Measurements from ENCODE around the gene SH3PXD2B.
A peak's percentile ranks its signal among the peaks of the same experiment; 100 is the strongest.

Gene SH3PXD2B

DNA sequence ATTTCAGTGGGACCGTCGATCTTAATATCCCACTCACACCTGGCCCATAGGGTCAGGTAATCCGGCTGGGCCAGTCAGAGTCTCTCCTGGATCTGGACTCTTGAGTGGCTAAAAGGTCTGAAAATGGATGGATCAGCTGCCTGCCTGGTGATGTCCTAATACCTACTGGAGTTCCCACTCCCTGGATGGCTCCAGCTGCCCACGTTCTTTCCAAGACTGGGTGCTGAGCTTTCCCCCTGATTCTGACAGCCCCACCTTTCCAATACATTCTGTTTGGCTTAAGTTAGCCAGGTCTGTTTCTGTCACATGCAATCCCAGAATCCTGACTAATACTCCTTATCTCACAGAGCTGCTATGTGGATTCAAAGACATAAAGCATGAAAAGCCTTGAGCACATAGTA, 10.2 kb downstream of the SH3PXD2B start:
- no peak for DNase-seq (ENCODE audit: low read depth)
- no peak overlapping the region for H3K4me3 ChIP-seq (ENCODE audit: low read depth, low read length)
- TF ChIP-seq, protein P1, sequence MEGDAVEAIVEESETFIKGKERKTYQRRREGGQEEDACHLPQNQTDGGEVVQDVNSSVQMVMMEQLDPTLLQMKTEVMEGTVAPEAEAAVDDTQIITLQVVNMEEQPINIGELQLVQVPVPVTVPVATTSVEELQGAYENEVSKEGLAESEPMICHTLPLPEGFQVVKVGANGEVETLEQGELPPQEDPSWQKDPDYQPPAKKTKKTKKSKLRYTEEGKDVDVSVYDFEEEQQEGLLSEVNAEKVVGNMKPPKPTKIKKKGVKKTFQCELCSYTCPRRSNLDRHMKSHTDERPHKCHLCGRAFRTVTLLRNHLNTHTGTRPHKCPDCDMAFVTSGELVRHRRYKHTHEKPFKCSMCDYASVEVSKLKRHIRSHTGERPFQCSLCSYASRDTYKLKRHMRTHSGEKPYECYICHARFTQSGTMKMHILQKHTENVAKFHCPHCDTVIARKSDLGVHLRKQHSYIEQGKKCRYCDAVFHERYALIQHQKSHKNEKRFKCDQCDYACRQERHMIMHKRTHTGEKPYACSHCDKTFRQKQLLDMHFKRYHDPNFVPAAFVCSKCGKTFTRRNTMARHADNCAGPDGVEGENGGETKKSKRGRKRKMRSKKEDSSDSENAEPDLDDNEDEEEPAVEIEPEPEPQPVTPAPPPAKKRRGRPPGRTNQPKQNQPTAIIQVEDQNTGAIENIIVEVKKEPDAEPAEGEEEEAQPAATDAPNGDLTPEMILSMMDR (IDR thresholded peaks at IDR 0.05; ENCODE audit: control insufficient read depth, extremely low read depth, insufficient read depth): no peak

DNA sequence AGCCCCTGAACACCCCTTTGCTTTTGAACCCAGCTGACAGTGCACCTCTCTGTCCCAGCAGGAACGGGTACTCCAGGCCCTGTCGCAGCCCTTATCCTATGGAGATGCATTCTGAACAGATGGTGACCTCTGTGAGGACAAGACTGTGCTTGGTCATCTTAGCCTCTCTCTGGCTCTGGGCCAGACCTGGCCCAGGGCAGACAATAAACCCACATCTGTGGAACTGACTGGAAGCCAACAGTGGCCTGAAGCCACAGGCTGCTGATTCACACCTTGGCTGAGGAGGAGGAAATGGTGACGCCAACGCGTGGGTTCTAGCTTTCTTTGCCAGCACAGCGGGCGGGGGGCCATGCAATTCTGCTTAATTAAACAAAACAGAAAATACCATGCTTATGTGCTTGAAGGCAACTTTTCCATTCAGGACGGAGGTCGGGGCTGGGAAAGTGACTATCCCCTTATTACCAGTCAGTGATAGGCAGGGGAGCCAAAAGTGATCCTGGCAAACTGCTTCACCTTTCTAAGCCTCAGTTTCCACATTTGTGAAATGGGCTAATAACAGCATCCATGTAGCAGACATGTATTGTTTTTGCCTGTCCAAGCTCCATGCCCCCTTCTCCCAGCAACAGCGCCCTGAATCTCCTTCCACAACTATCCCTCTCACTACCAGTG, 10.8 kb downstream of the SH3PXD2B start:
- DNase-seq (ENCODE audit: low read depth): peak; percentile 86
- H3K4me3 ChIP-seq (ENCODE audit: low read depth, low read length): no peak overlapping the region

DNA sequence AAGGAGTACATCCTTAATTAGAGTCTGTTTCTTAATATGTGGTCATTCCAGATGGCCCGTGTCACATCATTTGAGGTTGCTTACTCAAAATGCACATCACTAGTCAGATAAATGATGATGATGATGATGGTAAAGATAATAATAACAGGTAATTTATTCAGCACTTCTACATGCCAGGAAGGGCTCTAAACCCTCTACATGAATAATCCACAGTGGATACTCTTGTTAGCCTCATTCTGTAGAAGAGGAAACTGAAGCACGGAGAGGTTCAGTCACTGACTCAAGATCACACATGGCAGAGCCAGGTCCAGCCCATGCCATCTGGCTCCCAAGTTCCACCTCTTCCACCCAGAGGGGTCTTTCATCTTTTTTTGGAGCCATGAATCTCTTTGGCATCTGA, 11.7 kb downstream of the SH3PXD2B start:
- H3K4me3 ChIP-seq (ENCODE audit: low read depth, low read length): no peak overlapping the region
- TF ChIP-seq, protein P1 (IDR thresholded peaks at IDR 0.05; ENCODE audit: control insufficient read depth, extremely low read depth, insufficient read depth): no peak
- DNase-seq (ENCODE audit: low read depth): no peak

More for the DNA sequence above, 10.8 kb downstream of the SH3PXD2B start:
- TF ChIP-seq, protein P1 (IDR thresholded peaks at IDR 0.05; ENCODE audit: control insufficient read depth, extremely low read depth, insufficient read depth): no peak

DNA sequence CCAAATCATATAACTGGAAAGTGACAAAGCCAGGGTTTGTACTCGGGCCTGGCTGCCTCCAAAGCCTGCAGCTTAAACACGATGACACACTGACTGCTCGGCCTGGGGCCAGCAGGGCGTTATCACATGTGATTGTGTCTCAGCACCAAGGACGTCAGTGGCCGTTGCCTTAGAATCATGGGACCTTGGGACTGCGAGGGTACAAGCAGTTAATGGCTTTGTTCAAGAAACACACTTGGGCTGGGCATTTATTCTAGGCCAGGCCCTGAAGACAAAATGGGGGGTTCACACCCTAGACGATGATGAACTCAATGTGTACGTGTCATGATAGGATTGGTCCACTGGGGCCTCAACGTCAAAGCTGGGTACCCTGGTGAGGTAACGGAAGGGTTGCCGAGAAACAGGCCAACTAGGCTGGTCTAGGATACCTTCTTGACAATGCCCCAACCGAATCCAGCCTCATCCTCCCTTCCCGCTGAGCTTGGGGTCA, 13.0 kb downstream of the SH3PXD2B start:
- DNase-seq (ENCODE audit: low read depth): no peak
- TF ChIP-seq, protein P1 (IDR thresholded peaks at IDR 0.05; ENCODE audit: control insufficient read depth, extremely low read depth, insufficient read depth): no peak
- H3K4me3 ChIP-seq (ENCODE audit: low read depth, low read length): no peak overlapping the region

DNA sequence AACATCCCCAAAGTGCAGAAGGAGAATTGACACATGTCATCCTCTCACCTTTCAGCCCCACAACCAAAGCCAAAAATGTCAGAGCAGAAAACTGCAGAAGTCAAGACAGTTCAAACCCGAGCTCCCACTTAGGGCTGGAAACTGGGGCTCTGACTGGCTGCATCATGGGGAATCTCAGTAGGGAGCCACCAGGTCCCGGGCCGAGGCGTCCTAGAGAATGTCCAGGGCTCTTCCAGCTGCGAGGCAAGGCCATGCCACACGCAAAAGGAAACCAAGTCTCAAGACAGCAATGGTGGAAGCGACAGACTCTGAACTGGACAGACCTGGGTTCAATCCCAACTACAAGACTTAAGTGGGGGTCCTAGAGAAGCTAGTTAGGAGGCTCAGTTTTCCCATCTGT, 13.8 kb downstream of the SH3PXD2B start:
- no peak overlapping the region for H3K4me3 ChIP-seq (ENCODE audit: low read depth, low read length)
- TF ChIP-seq, protein P1 (IDR thresholded peaks at IDR 0.05; ENCODE audit: control insufficient read depth, extremely low read depth, insufficient read depth): no peak
- no peak for DNase-seq (ENCODE audit: low read depth)

DNA sequence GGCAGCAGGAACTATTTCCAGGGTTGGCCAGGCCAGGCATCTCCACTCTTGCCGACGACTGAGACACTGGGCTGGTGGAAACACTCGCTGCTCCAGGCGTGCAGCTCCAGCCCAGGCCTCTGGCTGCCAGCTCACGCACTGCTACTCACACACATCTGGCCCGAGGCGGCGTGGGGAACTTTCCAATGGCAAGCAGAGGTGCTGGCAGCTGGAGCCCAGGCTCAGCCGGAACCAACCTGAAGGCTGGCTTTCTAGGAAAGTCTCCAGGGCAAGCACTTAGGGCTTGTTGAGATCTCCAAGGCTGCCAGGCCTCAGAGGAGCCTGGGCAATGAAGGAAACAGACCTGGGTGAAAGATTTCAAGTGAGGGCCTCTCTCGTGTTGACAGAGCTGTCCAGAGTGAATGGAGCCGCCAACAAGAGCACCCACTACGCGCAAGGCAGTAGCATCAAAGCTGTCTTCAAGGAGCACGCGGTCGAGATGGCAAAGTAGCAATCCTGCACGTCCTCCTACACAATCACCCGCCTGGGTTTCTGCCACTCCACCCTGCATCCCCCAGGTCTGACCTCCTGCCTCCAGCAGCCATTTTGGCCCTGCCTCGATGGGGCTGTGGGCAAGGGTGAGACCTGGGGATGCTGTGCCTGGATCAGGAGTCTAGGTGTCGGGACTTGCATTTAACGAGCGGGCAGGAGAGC, 14.4 kb downstream of the SH3PXD2B start:
- DNase-seq (ENCODE audit: low read depth): no peak
- TF ChIP-seq, protein P1 (IDR thresholded peaks at IDR 0.05; ENCODE audit: control insufficient read depth, extremely low read depth, insufficient read depth): no peak
- H3K4me3 ChIP-seq (ENCODE audit: low read depth, low read length): no peak overlapping the region
